Stomach (tissue), 4 donors: ENCODE results near the gene PAX4.

Source experiments
- CTCF ChIP-seq, 7 experiments: fragments of 450-650 bp in 4 of 7; fragments of 200-600 bp in 3 of 7; sonication (generic) in 3 of 7; IDR thresholded peaks; one replicate each; pipeline ENCODE4 v1.5.1; 2016 to 2019; ENCODE audit warnings: antibody characterized with exemption in 7 of 7, control low read depth in 2 of 7, mild to moderate bottlenecking in 1 of 7
- POLR2A ChIP-seq, 4 donors: fragments of 450-650 bp; IDR thresholded peaks; one replicate each; pipeline ENCODE4 v1.6.1; 2016; ENCODE audit warnings: antibody characterized with exemption in 4 of 4, control low read depth in 2 of 4, mild to moderate bottlenecking in 1 of 4, moderate library complexity in 1 of 4

GRCh38 chr7:127625331-127625730 is 7.4 kb upstream of the PAX4 start:
- TF ChIP-seq CTCF (IDR thresholded peaks at IDR 0.05) (no peak), POLR2A (IDR thresholded peaks at IDR 0.05) (no peak)
